Nephron (organoid): ENCODE data around the gene ZNRF4.
"Not testable (repeated sequence)": the region's sequence is repeated elsewhere in the genome, so short reads cannot be mapped to it uniquely, and the experiment has no call there.

Experiments used
- H3K27ac Mint-ChIP-seq, 3 experiments: 2 replicates each; pipeline ENCODE4 v1.8.0; 2020; ENCODE audit warnings: mixed read lengths in 3 of 3, mild to moderate bottlenecking in 2 of 3, moderate library complexity in 1 of 3
- H3K27me3 Mint-ChIP-seq: 2 replicates; pipeline ENCODE4 v1.8.0; 2021; ENCODE audit warnings: low read depth, mild to moderate bottlenecking, moderate library complexity, mixed read lengths
- H3K36me3 Mint-ChIP-seq: 2 replicates; pipeline ENCODE4 v1.8.0; 2020; ENCODE audit warnings: low read depth, mixed read lengths
- H3K4me1 Mint-ChIP-seq: 2 replicates; pipeline ENCODE4 v1.8.0; 2020; ENCODE audit warnings: mixed read lengths
- H3K4me3 Mint-ChIP-seq, 3 experiments: 2 replicates each; pipeline ENCODE4 v1.8.0; 2020; ENCODE audit warnings: mild to moderate bottlenecking in 3 of 3, mixed read lengths in 3 of 3, moderate library complexity in 2 of 3
- H3K9me3 Mint-ChIP-seq: 2 replicates; pipeline ENCODE4 v1.8.0; 2020; ENCODE audit warnings: mixed read lengths
- TF ChIP-seq, protein P1 (sequence below), 3 experiments: fragments of 200-600 bp; sonication (generic); IDR thresholded peaks; one replicate each; pipeline ENCODE4 v1.5.0; 2021; ENCODE audit warnings: antibody characterized with exemption in 3 of 3; ENCODE audit not compliant: unreplicated experiment in 3 of 3

Gene ZNRF4

DNA sequence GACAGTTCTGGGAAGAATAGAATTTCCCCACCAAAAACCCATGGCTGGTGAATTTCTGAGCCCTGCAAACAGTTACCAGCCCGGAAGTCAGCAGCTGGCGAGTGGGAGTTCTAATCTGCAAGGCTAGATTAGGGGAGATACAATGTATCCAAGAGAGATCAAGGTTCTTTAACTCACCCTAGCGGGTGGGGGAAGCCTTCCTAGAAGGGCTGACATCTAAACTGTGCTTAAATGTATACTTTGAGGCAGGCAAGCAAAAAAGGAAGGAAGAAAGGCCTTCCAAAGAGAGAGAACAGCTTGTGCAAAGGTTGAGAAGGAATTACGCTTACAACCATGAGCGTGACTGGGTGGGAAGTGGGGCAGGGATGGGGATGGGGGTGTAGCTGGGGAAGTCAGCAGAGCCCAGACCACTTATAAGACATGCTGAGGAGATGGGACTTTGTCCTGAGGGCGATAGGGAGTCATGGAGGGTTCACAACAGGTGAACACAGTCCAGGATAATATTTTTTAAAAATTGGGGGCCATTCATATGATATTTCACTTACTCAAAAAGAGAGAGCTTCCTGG, 20.8 kb upstream of the ZNRF4 start:
- no peaks in the 10 kb centered on the region for H3K4me1 Mint-ChIP-seq
- H3K27me3 Mint-ChIP-seq = peaks cover 57% of the 10 kb centered on the region
- H3K27ac Mint-ChIP-seq = no peak overlapping the region
- no peaks in the 10 kb centered on the region for H3K36me3 Mint-ChIP-seq
- H3K9me3 Mint-ChIP-seq = peaks cover 2% of the 10 kb centered on the region
- peak overlapping the region in 2 of 3 experiments; percentile 17 to 46 for H3K4me3 Mint-ChIP-seq
- TF ChIP-seq, protein P1, sequence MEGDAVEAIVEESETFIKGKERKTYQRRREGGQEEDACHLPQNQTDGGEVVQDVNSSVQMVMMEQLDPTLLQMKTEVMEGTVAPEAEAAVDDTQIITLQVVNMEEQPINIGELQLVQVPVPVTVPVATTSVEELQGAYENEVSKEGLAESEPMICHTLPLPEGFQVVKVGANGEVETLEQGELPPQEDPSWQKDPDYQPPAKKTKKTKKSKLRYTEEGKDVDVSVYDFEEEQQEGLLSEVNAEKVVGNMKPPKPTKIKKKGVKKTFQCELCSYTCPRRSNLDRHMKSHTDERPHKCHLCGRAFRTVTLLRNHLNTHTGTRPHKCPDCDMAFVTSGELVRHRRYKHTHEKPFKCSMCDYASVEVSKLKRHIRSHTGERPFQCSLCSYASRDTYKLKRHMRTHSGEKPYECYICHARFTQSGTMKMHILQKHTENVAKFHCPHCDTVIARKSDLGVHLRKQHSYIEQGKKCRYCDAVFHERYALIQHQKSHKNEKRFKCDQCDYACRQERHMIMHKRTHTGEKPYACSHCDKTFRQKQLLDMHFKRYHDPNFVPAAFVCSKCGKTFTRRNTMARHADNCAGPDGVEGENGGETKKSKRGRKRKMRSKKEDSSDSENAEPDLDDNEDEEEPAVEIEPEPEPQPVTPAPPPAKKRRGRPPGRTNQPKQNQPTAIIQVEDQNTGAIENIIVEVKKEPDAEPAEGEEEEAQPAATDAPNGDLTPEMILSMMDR (IDR thresholded peaks at IDR 0.05; ENCODE audit: unreplicated experiment in 3 of 3) = no peak

DNA sequence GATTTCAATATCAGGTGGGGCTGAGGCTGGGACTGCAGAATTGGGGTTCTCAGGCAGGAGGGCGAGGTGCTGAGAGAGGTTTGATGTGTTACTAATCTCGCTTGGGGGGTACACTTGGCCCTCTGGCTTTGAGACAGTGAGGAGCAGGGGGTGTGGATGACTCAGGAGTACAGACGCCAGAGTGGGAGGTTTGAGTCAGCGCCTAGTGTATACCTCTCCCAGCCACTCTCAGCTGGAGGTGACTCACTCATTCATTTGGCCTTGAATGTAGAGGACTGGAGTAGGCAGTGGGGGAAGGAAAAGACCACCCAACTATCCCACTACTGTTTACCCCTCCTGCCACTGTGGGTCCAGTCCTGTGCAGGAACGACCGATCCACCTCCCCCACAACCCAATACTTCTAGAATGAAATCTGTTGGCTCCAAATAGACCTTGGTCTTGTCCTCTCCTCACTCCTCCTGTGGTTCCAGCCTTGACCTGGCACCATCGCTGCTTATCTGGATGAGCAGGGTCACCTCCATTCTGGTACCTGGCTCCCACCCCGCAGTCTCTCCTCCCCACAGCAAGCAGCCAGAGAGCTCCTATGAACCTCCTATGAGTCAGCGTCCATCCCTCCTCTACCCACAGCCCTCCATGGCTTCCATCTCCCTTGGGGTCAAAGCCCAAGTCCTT, 20.1 kb upstream of the ZNRF4 start:
- H3K9me3 Mint-ChIP-seq = peaks cover 2% of the 10 kb centered on the region
- TF ChIP-seq, protein P1 (IDR thresholded peaks at IDR 0.05; ENCODE audit: unreplicated experiment in 3 of 3) = no peak

DNA sequence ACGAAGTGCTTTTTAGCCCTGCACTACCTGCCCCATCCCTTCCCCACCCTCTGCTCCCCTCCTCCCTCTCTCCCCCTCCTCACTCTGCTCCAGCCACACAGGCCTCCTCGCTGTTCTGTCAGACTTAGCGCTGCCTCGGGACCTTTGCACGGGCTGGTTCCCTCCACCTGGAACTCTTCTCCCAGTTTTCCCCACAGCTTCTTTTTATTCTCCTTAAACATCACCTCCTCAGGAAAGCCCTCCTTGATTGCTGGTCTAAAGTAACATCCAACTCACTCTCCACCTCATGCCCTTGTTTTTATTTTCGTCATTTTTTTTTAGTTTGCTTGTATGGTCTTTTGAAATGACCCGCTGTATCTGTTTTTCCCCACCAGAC, 19.6 kb upstream of the ZNRF4 start:
- Mint-ChIP-seq H3K27me3 (peaks cover 54% of the 10 kb centered on the region), H3K9me3 (peaks cover 2% of the 10 kb centered on the region), H3K4me3 (peak overlapping the region in 2 of 3 experiments; percentile 61 to 72), H3K27ac (no peak overlapping the region), H3K4me1 (no peaks in the 10 kb centered on the region), H3K36me3 (no peaks in the 10 kb centered on the region)
- TF ChIP-seq, protein P1 (IDR thresholded peaks at IDR 0.05; ENCODE audit: unreplicated experiment in 3 of 3) = no peak

More for the DNA sequence above, 20.1 kb upstream of the ZNRF4 start:
- H3K4me3 Mint-ChIP-seq = peak overlapping the region in 2 of 3 experiments; percentile 61 to 64
- no peaks in the 10 kb centered on the region for H3K4me1 Mint-ChIP-seq
- H3K27me3 Mint-ChIP-seq = peaks cover 53% of the 10 kb centered on the region
- H3K36me3 Mint-ChIP-seq = no peaks in the 10 kb centered on the region
- no peak overlapping the region for H3K27ac Mint-ChIP-seq

DNA sequence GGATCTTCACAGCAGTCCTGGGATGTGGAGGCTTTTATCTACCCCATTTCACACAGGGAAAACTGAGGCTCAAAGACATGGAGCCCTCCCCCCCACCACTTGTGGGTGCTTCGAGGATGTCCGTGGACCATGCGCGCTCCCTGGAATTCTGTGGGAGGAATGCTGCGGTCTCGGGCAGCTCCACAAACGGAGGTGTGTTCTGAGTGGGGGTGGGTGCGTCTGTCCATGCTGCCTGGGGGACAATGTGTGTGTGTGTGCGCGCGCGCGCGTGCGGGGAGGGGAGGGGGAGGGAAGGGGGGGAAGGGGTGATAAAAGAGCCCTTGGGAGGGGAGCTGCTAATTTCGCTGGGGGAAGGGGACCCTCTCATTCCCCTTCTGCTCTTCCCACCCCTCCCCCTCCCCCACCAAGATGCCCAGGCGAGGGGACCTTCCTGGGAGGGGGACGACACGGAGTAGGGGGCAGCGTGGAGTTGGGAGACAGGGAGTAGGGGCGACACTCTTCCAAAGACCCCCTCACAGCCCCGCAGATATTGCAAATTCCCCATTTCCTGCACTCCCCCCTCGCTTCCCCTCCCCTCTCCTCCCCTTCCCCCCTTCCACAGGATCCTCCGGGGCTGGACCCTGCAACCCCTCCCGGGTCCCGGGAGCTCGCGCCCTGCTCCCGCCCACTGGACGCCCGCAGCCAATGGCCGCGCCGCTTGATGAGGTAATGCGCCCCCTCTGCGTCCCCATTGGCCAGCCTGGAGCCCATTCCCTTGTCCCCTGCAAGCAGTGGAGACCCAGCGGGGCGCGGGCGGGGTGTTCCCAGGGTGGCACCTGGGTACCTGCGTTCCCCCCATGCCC, 18.9 kb upstream of the ZNRF4 start:
- Mint-ChIP-seq H3K27ac (no peak overlapping the region), H3K4me1 (no peaks in the 10 kb centered on the region), H3K27me3 (peaks cover 58% of the 10 kb centered on the region), H3K36me3 (no peaks in the 10 kb centered on the region), H3K4me3 (peak overlapping the region; percentile 48 to 74 (median 67)), H3K9me3 (peaks cover 2% of the 10 kb centered on the region)
- TF ChIP-seq, protein P1 (IDR thresholded peaks at IDR 0.05; ENCODE audit: unreplicated experiment in 3 of 3) = no peak

DNA sequence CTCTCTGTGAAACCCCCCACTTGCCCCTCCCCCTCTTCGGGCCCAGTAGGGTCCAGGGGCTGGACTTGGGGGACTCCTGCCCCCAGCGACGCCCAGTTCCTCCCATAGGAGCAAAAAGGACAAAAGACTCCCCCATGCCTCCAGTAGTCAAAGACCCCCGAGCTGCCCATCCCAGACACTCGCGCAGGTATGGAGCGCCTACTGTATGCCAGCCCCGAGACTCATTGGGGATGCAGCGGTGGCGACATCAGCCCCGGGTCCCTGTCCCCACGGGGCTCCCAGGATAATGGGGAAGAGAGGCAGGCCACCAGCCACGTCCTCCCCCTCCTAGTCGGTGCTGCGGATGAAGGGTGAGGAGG, 18.3 kb upstream of the ZNRF4 start:
- H3K9me3 Mint-ChIP-seq = peaks cover 2% of the 10 kb centered on the region
- H3K27me3 Mint-ChIP-seq = peaks cover 59% of the 10 kb centered on the region
- H3K4me3 Mint-ChIP-seq = peak overlapping the region; percentile 48 to 74 (median 67)
- H3K4me1 Mint-ChIP-seq = no peaks in the 10 kb centered on the region
- TF ChIP-seq, protein P1 (IDR thresholded peaks at IDR 0.05; ENCODE audit: unreplicated experiment in 3 of 3) = no peak
- no peak overlapping the region for H3K27ac Mint-ChIP-seq
- no peaks in the 10 kb centered on the region for H3K36me3 Mint-ChIP-seq

DNA sequence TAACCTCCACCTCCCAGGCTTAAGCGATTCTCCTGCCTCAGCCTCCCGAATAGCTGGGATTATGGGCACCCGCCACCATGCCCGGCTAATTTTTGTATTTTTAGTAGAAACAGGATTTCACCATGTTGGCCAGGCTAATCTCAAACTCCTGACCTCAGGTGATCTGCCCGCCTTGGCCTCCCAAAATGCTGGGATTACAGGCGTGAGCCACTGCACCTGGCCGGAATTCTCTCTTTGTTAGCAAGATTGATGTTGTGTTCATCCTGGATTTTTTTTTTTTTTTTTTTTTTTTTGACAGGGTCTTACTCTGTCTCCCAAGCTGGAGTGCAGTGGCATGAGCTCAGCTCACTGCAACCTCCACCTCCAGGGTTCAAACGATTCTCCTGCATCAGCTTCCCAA, 16.5 kb upstream of the ZNRF4 start:
- not testable (repeated sequence) for H3K4me3 Mint-ChIP-seq, H3K4me1 Mint-ChIP-seq, H3K36me3 Mint-ChIP-seq, H3K27ac Mint-ChIP-seq, H3K9me3 Mint-ChIP-seq
- H3K27me3 Mint-ChIP-seq = peaks cover 57% of the 10 kb centered on the region
